Caco-2 (cell line): Measurements from ENCODE around the gene PGLYRP3. TPM values are rescaled to one million over a fixed set of nuclear protein-coding genes. Genes with fewer than 3 reads are reported as not detected.

Experiments used
- BruUV-seq: library from RNA; stranded (reverse); fragments of 400-500 nt; replicated peaks from 2 replicates; lab custom pipeline; 2021; lab: Mats Ljungman, UMichigan
- CTCF ChIA-PET: fragments of 300-600 bp; sonication (Branson Sonifier 250); formaldehyde crosslinking; loops from one replicate; lab custom pipeline; 2022; ENCODE audit warnings: antibody characterized with exemption; lab: Charles Lee
- POLR2A ChIA-PET: fragments of 300-600 bp; sonication (Branson Sonifier 250); formaldehyde crosslinking; loops from one replicate; lab custom pipeline; 2022; ENCODE audit warnings: antibody characterized with exemption; lab: Charles Lee
- DNase-seq, 2 experiments: peaks; one replicate each; pipeline versions ENCODE4 v3.0.0 to v3.0.0-alpha.2; 2020 to 2022
- H3K27me3 ChIP-seq: replicated peaks from 2 replicates; pipeline ENCODE4 v1.6.0; 2011; ENCODE audit warnings: low read length; ENCODE audit not compliant: control insufficient read depth, insufficient read depth
- H3K36me3 ChIP-seq: 2 replicates; pipeline ENCODE4 v1.5.1; 2011; ENCODE audit warnings: low read length; ENCODE audit not compliant: control insufficient read depth, insufficient read depth
- H3K4me1 ChIP-seq: fragments of 250-450 bp; sonication (Bioruptor Pico); 2 replicates; pipeline ENCODE4 v1.5.1; 2020; ENCODE audit warnings: mild to moderate bottlenecking
- H3K4me3 ChIP-seq: 2 replicates; pipeline ENCODE4 v1.5.1; 2011; ENCODE audit warnings: low read depth, mild to moderate bottlenecking, control low read depth, low read length
- H3K9me3 ChIP-seq: fragments of 250-450 bp; sonication (Bioruptor Pico); 2 replicates; pipeline ENCODE4 v1.5.1; 2020; ENCODE audit warnings: mild to moderate bottlenecking, moderate library complexity
- H3K27ac Mint-ChIP-seq: one replicate; pipeline ENCODE4 v1.8.0; 2022; ENCODE audit warnings: mixed read lengths; ENCODE audit not compliant: unreplicated experiment
- H3K27me3 Mint-ChIP-seq: one replicate; pipeline ENCODE4 v1.8.0; 2022; ENCODE audit warnings: mixed read lengths; ENCODE audit not compliant: insufficient read depth, unreplicated experiment
- H3K36me3 Mint-ChIP-seq: one replicate; pipeline ENCODE4 v1.8.0; 2022; ENCODE audit warnings: mild to moderate bottlenecking, mixed read lengths; ENCODE audit not compliant: insufficient read depth, unreplicated experiment
- H3K4me1 Mint-ChIP-seq: one replicate; pipeline ENCODE4 v1.8.0; 2022; ENCODE audit warnings: low read depth, mixed read lengths; ENCODE audit not compliant: unreplicated experiment
- H3K4me3 Mint-ChIP-seq: one replicate; pipeline ENCODE4 v1.8.0; 2022; ENCODE audit warnings: mild to moderate bottlenecking, moderate library complexity, mixed read lengths; ENCODE audit not compliant: unreplicated experiment
- H3K9me3 Mint-ChIP-seq: one replicate; pipeline ENCODE4 v1.8.0; 2022; ENCODE audit warnings: mixed read lengths; ENCODE audit not compliant: unreplicated experiment
- CTCF ChIP-seq, 2 experiments: fragments of 200-600 bp in 1 of 2; IDR thresholded peaks; 1 replicate in 1 of 2; 2 replicates in 1 of 2; pipeline versions ENCODE4 v1.5.1 to v1.8.0; 2011 to 2022; ENCODE audit warnings: antibody characterized with exemption in 1 of 2, control low read depth in 1 of 2, inconsistent platforms in 1 of 2, low read depth in 1 of 2, low read length in 1 of 2, mild to moderate bottlenecking in 1 of 2, moderate library complexity in 1 of 2; ENCODE audit not compliant: insufficient read depth in 1 of 2, severe bottlenecking in 1 of 2, unreplicated experiment in 1 of 2
- intact Hi-C: fragments of 100-400 bp; cut with micrococcal nuclease; formaldehyde crosslinking; loops from one replicate; pipeline ENCODE4 v1.10.0; 2022; ENCODE audit not compliant: unreplicated experiment
- total RNA-seq: library from RNA; stranded (reverse); gene quantifications from 2 replicates; pipeline ENCODE4 v1.2.3, GENCODE V29; 2022

PGLYRP3 gene
- total RNA-seq, 1 experiment from 2014 or later: not detected

- Histone ChIP-seq H3K27me3 (no peaks in the 10 kb centered on the region), H3K4me3 (no peak overlapping the region), H3K4me1 (no peaks in the 10 kb centered on the region), H3K36me3 (no peaks in the 10 kb centered on the region), H3K9me3 (no peaks in the 10 kb centered on the region)
- no peak for TF ChIP-seq CTCF (IDR thresholded peaks at IDR 0.05; ENCODE audit: insufficient read depth in 1 of 2, low read depth in 1 of 2, low read length in 1 of 2, severe bottlenecking in 1 of 2, unreplicated experiment in 1 of 2)
- H3K36me3 Mint-ChIP-seq: no peaks in the 10 kb centered on the region
- H3K4me3 Mint-ChIP-seq: no peak overlapping the region
- H3K9me3 Mint-ChIP-seq: no peaks in the 10 kb centered on the region
- peaks cover 5% of the 10 kb centered on the region for H3K27me3 Mint-ChIP-seq
- H3K27ac Mint-ChIP-seq: no peak overlapping the region
- ChIA-PET CTCF (no interaction called here), POLR2A (no interaction called here)
- DNase-seq: no peak
- no peaks in the 10 kb centered on the region for H3K4me1 Mint-ChIP-seq
- BruUV-seq: no TSS peak
- intact Hi-C loops: no loop called here
Measured at GRCh38 chr1:153253076-153253475, 59.7 kb downstream of the PGLYRP3 start.

- Mint-ChIP-seq H3K27ac (no peak overlapping the region), H3K36me3 (no peaks in the 10 kb centered on the region)
- BruUV-seq: no TSS peak
Measured at GRCh38 chr1:153251988-153252387, 60.8 kb downstream of the PGLYRP3 start.

GRCh38 chr1:153251562-153251961 is 61.2 kb downstream of the PGLYRP3 start:
- no peaks in the 10 kb centered on the region for H3K9me3 Mint-ChIP-seq
- no peaks in the 10 kb centered on the region for H3K4me1 ChIP-seq
- H3K36me3 Mint-ChIP-seq: no peaks in the 10 kb centered on the region
- no peak overlapping the region for H3K4me3 Mint-ChIP-seq
- intact Hi-C loops: no loop called here
- H3K4me1 Mint-ChIP-seq: no peaks in the 10 kb centered on the region
- H3K36me3 ChIP-seq: no peaks in the 10 kb centered on the region
- H3K27me3 ChIP-seq: no peaks in the 10 kb centered on the region
- H3K9me3 ChIP-seq: no peaks in the 10 kb centered on the region
- H3K4me3 ChIP-seq: no peak overlapping the region
- TF ChIP-seq CTCF (IDR thresholded peaks at IDR 0.05; ENCODE audit: insufficient read depth in 1 of 2, low read depth in 1 of 2, low read length in 1 of 2, severe bottlenecking in 1 of 2, unreplicated experiment in 1 of 2): no peak
- no TSS peak for BruUV-seq
- ChIA-PET CTCF (no interaction called here), POLR2A (no interaction called here)
- H3K27ac Mint-ChIP-seq: no peak overlapping the region
- peaks cover 3% of the 10 kb centered on the region for H3K27me3 Mint-ChIP-seq
- DNase-seq: no peak

More at GRCh38 chr1:153251988-153252387, 60.8 kb downstream of the PGLYRP3 start:
- Mint-ChIP-seq H3K4me1 (no peaks in the 10 kb centered on the region), H3K9me3 (no peaks in the 10 kb centered on the region), H3K4me3 (no peak overlapping the region), H3K27me3 (peaks cover 3% of the 10 kb centered on the region)
- H3K36me3 ChIP-seq: no peaks in the 10 kb centered on the region
- H3K4me1 ChIP-seq: no peaks in the 10 kb centered on the region
- CTCF ChIA-PET: no interaction called here
- H3K9me3 ChIP-seq: no peaks in the 10 kb centered on the region
- DNase-seq: no peak
- H3K27me3 ChIP-seq: no peaks in the 10 kb centered on the region
- no peak for TF ChIP-seq CTCF (IDR thresholded peaks at IDR 0.05; ENCODE audit: insufficient read depth in 1 of 2, low read depth in 1 of 2, low read length in 1 of 2, severe bottlenecking in 1 of 2, unreplicated experiment in 1 of 2)
- H3K4me3 ChIP-seq: no peak overlapping the region
- POLR2A ChIA-PET: no interaction called here
- intact Hi-C loops: no loop called here
